ENCODE results near the gene RPS2.

Gene RPS2

GRCh38 chr16:1998852-1999801, 34.5 kb upstream of the RPS2 start:
- no peak for DNase-seq

- no peak for DNase-seq
Measured at GRCh38 chr16:1998360-1998835, 33.8 kb upstream of the RPS2 start.

GRCh38 chr16:1997494-1998359, 33.1 kb upstream of the RPS2 start:
- no peak for DNase-seq

GRCh38 chr16:1993731-1994131, 29.1 kb upstream of the RPS2 start:
- DNase-seq = peak in 2 of 3 donors; percentile 43 to 53

GRCh38 chr16:1992704-1993317, 28.2 kb upstream of the RPS2 start:
- DNase-seq = no peak

- DNase-seq = peak; percentile 96 to 100 (median 99)
Measured at GRCh38 chr16:1991948-1992703, 27.5 kb upstream of the RPS2 start.

GRCh38 chr16:1991588-1991947, 26.9 kb upstream of the RPS2 start:
- no peak for DNase-seq

- peak; percentile 44 to 59 (median 55) for DNase-seq
Measured at GRCh38 chr16:1991135-1991551, 26.5 kb upstream of the RPS2 start.

- DNase-seq = no peak
Measured at GRCh38 chr16:1990351-1991134, 25.9 kb upstream of the RPS2 start.

GRCh38 chr16:1990101-1990350, 25.4 kb upstream of the RPS2 start:
- no peak for DNase-seq

- peak in 2 of 3 donors; percentile 28 to 54 for DNase-seq
Measured at GRCh38 chr16:1989209-1990100, 24.8 kb upstream of the RPS2 start, which contains the start of gene SYNGR3. TSS of gene SYNGR3 (plus strand) at chr16:1989970. CDS start at chr16:1990103, 133 bp downstream.

GRCh38 chr16:1987198-1987597, 22.6 kb upstream of the RPS2 start:
- no peak for DNase-seq

GRCh38 chr16:1985466-1986150, 21.0 kb upstream of the RPS2 start:
- no peak for DNase-seq

- DNase-seq = peak in 1 of 3 donors; percentile 30
Measured at GRCh38 chr16:1984347-1985225, 20.0 kb upstream of the RPS2 start.

- DNase-seq = peak; percentile 93 to 99 (median 98)
Measured at GRCh38 chr16:1983544-1984346, 19.1 kb upstream of the RPS2 start, which contains the start of gene GFER. TSS of gene GFER (plus strand) at chr16:1984193. CDS start at chr16:1984219, 26 bp downstream.

GRCh38 chr16:1982991-1983543, 18.4 kb upstream of the RPS2 start:
- DNase-seq = no peak

- DNase-seq = no peak
Measured at GRCh38 chr16:1982013-1982433, 17.4 kb upstream of the RPS2 start.

All from suppressor macrophage treated with lipopolysaccharide for 1 hour (primary cell).